DOHH2 (cell line): ENCODE data around the gene CMTM4.

Source experiments
- H3F3A ChIP-seq: fragments of 200-600 bp; sonication (generic), shearing (Covaris generic); 2 replicates; pipeline ENCODE4 v1.6.0; 2016; ENCODE audit warnings: antibody characterized with exemption, mild to moderate bottlenecking; ENCODE audit not compliant: control insufficient read depth, insufficient read depth
- H3K27ac ChIP-seq: fragments of 200-600 bp; sonication (generic); 2 replicates; pipeline ENCODE4 v1.5.1; 2014; ENCODE audit warnings: low read depth, mild to moderate bottlenecking, low read length, moderate library complexity
- H3K27me3 ChIP-seq: fragments of 200-600 bp; sonication (generic); 2 replicates; pipeline ENCODE4 v1.6.1; 2014; ENCODE audit warnings: mild to moderate bottlenecking, low read length, mixed read lengths; ENCODE audit not compliant: control insufficient read depth
- H3K36me3 ChIP-seq: fragments of 200-600 bp; sonication (generic); 2 replicates; pipeline ENCODE4 v1.6.1; 2014; ENCODE audit warnings: mild to moderate bottlenecking, low read length, moderate library complexity, mixed read lengths; ENCODE audit not compliant: control insufficient read depth
- H3K4me1 ChIP-seq: fragments of 200-600 bp; sonication (generic); 2 replicates; pipeline ENCODE4 v1.6.1; 2014; ENCODE audit warnings: mild to moderate bottlenecking, low read length, mixed read lengths; ENCODE audit not compliant: control insufficient read depth
- H3K4me2 ChIP-seq: fragments of 200-600 bp; sonication (generic); 2 replicates; pipeline ENCODE4 v1.6.0; 2014; ENCODE audit warnings: mild to moderate bottlenecking, low read length, moderate library complexity
- H3K4me3 ChIP-seq: fragments of 200-600 bp; sonication (generic); 2 replicates; pipeline ENCODE4 v1.5.1; 2014; ENCODE audit warnings: mild to moderate bottlenecking, low read length, mixed read lengths
- H3K79me2 ChIP-seq: fragments of 200-600 bp; sonication (generic); 2 replicates; pipeline ENCODE4 v1.6.1; 2014; ENCODE audit warnings: mild to moderate bottlenecking, low read length, mixed read lengths; ENCODE audit not compliant: control insufficient read depth
- H3K9me2 ChIP-seq: fragments of 200-600 bp; sonication (generic); replicated peaks from 2 replicates; pipeline ENCODE4 v1.6.1; 2014; ENCODE audit warnings: mild to moderate bottlenecking, low read length, mixed read lengths; ENCODE audit not compliant: control insufficient read depth
- H3K9me3 ChIP-seq: fragments of 200-600 bp; sonication (generic); 2 replicates; pipeline ENCODE4 v1.6.1; 2014; ENCODE audit warnings: antibody characterized with exemption, low read length, mixed read lengths; ENCODE audit not compliant: control insufficient read depth, insufficient read depth
- H4K20me1 ChIP-seq: fragments of 200-600 bp; sonication (generic); 2 replicates; pipeline ENCODE4 v1.6.0; 2014; ENCODE audit warnings: low read depth, mild to moderate bottlenecking, antibody characterized with exemption, low read length, moderate library complexity; ENCODE audit not compliant: control insufficient read depth, insufficient read depth
- CTCF ChIP-seq: fragments of 200-600 bp; sonication (generic); IDR thresholded peaks from one replicate; pipeline ENCODE4 v1.5.1; 2014; ENCODE audit warnings: antibody characterized with exemption, mild to moderate bottlenecking, low read depth, low read length; ENCODE audit not compliant: poor library complexity, severe bottlenecking
- EZH2phosphoT487 ChIP-seq: fragments of 200-600 bp; sonication (generic); IDR thresholded peaks from 2 replicates; pipeline ENCODE4 v1.6.1; 2017; ENCODE audit warnings: borderline replicate concordance, mild to moderate bottlenecking, antibody characterized with exemption, low read length, moderate library complexity, mixed read lengths

The CMTM4 gene

GRCh38 chr16:66676599-66676998 is 19.9 kb downstream of the CMTM4 start:
- TF ChIP-seq EZH2phosphoT487, result no peak
- no peak for TF ChIP-seq CTCF
- Histone ChIP-seq H3K36me3 (no peaks in the 10 kb centered on the region), H3K9me3 (no peaks in the 10 kb centered on the region), H3K9me2 (no peaks in the 10 kb centered on the region), H4K20me1 (no peaks in the 10 kb centered on the region), H3K4me1 (peaks cover 6% of the 10 kb centered on the region), H3K4me2 (no peak overlapping the region), H3F3A (no peaks in the 10 kb centered on the region), H3K79me2 (no peaks in the 10 kb centered on the region), H3K27me3 (no peaks in the 10 kb centered on the region), H3K4me3 (no peak overlapping the region), H3K27ac (no peak overlapping the region)

GRCh38 chr16:66673691-66674090 is 22.9 kb downstream of the CMTM4 start:
- no peaks in the 10 kb centered on the region for H3F3A ChIP-seq
- TF ChIP-seq EZH2phosphoT487, result no peak
- no peak for TF ChIP-seq CTCF
- H3K27ac ChIP-seq, result no peak overlapping the region
- no peaks in the 10 kb centered on the region for H3K9me3 ChIP-seq
- peaks cover 6% of the 10 kb centered on the region for H3K4me1 ChIP-seq
- no peak overlapping the region for H3K4me3 ChIP-seq
- no peaks in the 10 kb centered on the region for H3K27me3 ChIP-seq
- H3K79me2 ChIP-seq, result no peaks in the 10 kb centered on the region
- no peak overlapping the region for H3K4me2 ChIP-seq
- H3K36me3 ChIP-seq, result no peaks in the 10 kb centered on the region
- H3K9me2 ChIP-seq, result no peaks in the 10 kb centered on the region
- H4K20me1 ChIP-seq, result no peaks in the 10 kb centered on the region

GRCh38 chr16:66670691-66671388 is 25.7 kb downstream of the CMTM4 start:
- H3K4me2 ChIP-seq, result no peak overlapping the region
- no peaks in the 10 kb centered on the region for H3K27me3 ChIP-seq
- no peaks in the 10 kb centered on the region for H3K9me2 ChIP-seq
- TF ChIP-seq EZH2phosphoT487, result no peak
- TF ChIP-seq CTCF, result no peak
- H3K79me2 ChIP-seq, result no peaks in the 10 kb centered on the region
- no peaks in the 10 kb centered on the region for H3K9me3 ChIP-seq
- H3K36me3 ChIP-seq, result no peaks in the 10 kb centered on the region
- H3F3A ChIP-seq, result no peaks in the 10 kb centered on the region
- no peaks in the 10 kb centered on the region for H3K4me1 ChIP-seq
- no peak overlapping the region for H3K4me3 ChIP-seq
- H3K27ac ChIP-seq, result no peak overlapping the region
- H4K20me1 ChIP-seq, result no peaks in the 10 kb centered on the region
